CD14-positive monocyte (primary cell): ENCODE results near the gene ARMC9. TPM values are rescaled to one million over a fixed set of nuclear protein-coding genes. Genes with fewer than 3 reads are reported as not detected.
"Not testable (repeated sequence)": the region's sequence is repeated elsewhere in the genome, so short reads cannot be mapped to it uniquely, and the experiment has no call there.

Experiments
- DNase-seq, 3 donors: peaks; one replicate each; pipeline ENCODE4 v3.0.0-alpha.2; 2011 to 2022
- H2AFZ ChIP-seq: 2 replicates; pipeline ENCODE4 v1.6.0; 2012; ENCODE audit warnings: mild to moderate bottlenecking, low read depth, low read length, inconsistent platforms; ENCODE audit not compliant: insufficient read depth, poor library complexity, severe bottlenecking
- H3K27ac ChIP-seq, 2 donors: 1 replicate in 1 of 2; 2 replicates in 1 of 2; pipeline ENCODE4 v1.5.1; 2012 to 2013; ENCODE audit warnings: low read length in 2 of 2, control low read depth in 1 of 2, inconsistent platforms in 1 of 2, low read depth in 1 of 2, mild to moderate bottlenecking in 1 of 2
- H3K27me3 ChIP-seq, 2 donors: one replicate each; pipeline versions ENCODE4 v1.6.0 to v1.6.1; 2011 to 2013; ENCODE audit warnings: low read length in 2 of 2; ENCODE audit not compliant: control insufficient read depth in 2 of 2, insufficient read depth in 2 of 2
- H3K36me3 ChIP-seq, 2 donors: replicated peaks in 1 of 2; 1 replicate in 1 of 2; 2 replicates in 1 of 2; pipeline versions ENCODE4 v1.5.1 to v1.6.1; 2012 to 2013; ENCODE audit warnings: low read length in 2 of 2, control low read depth in 1 of 2, inconsistent platforms in 1 of 2, mild to moderate bottlenecking in 1 of 2; ENCODE audit not compliant: insufficient read depth in 2 of 2, control insufficient read depth in 1 of 2
- H3K4me1 ChIP-seq, 2 donors: 1 replicate in 1 of 2; 2 replicates in 1 of 2; pipeline versions ENCODE4 v1.5.1 to v1.6.1; 2012 to 2013; ENCODE audit warnings: low read length in 2 of 2, control low read depth in 1 of 2, inconsistent platforms in 1 of 2, mild to moderate bottlenecking in 1 of 2, moderate library complexity in 1 of 2; ENCODE audit not compliant: insufficient read depth in 2 of 2, control insufficient read depth in 1 of 2
- H3K4me2 ChIP-seq: replicated peaks from 2 replicates; pipeline ENCODE3; 2012; ENCODE audit warnings: low read length, moderate library complexity, mild to moderate bottlenecking; ENCODE audit not compliant: poor library complexity, severe bottlenecking; ENCODE audit errors: extremely low read depth
- H3K4me3 ChIP-seq, 3 experiments: fragments of 200-600 bp in 1 of 3; sonication (generic) in 1 of 3; replicated peaks in 1 of 3; 1 replicate in 2 of 3; 2 replicates in 1 of 3; pipeline ENCODE4 v1.5.1; 2011 to 2013; ENCODE audit warnings: low read length in 3 of 3, mild to moderate bottlenecking in 3 of 3, control low read depth in 2 of 3, low read depth in 2 of 3, inconsistent platforms in 1 of 3, moderate library complexity in 1 of 3
- H3K79me2 ChIP-seq: 2 replicates; pipeline ENCODE4 v1.6.0; 2012; ENCODE audit warnings: mild to moderate bottlenecking, control low read depth, inconsistent platforms, low read length, moderate library complexity; ENCODE audit not compliant: insufficient read depth
- H3K9ac ChIP-seq: 2 replicates; pipeline ENCODE4 v1.6.0; 2017; ENCODE audit warnings: low read length, mild to moderate bottlenecking; ENCODE audit not compliant: insufficient read depth, poor library complexity, severe bottlenecking
- H3K9me3 ChIP-seq, 2 donors: replicated peaks in 1 of 2; 1 replicate in 1 of 2; 2 replicates in 1 of 2; pipeline versions ENCODE4 v1.5.1 to v1.6.1; 2012 to 2013; ENCODE audit warnings: low read length in 2 of 2, control low read depth in 1 of 2; ENCODE audit not compliant: control insufficient read depth in 1 of 2, insufficient read depth in 1 of 2
- H4K20me1 ChIP-seq: 2 replicates; pipeline ENCODE4 v1.6.0; 2012; ENCODE audit warnings: mild to moderate bottlenecking, low read length, control low read depth, moderate library complexity; ENCODE audit not compliant: insufficient read depth
- H3K27ac Mint-ChIP-seq, 7 donors: one replicate each; pipeline ENCODE4 v1.8.0; 2020; ENCODE audit warnings: mild to moderate bottlenecking in 7 of 7, mixed read lengths in 7 of 7, moderate library complexity in 6 of 7, inconsistent platforms in 2 of 7
- H3K27me3 Mint-ChIP-seq, 3 donors: one replicate each; pipeline ENCODE4 v1.8.0; 2021 to 2022; ENCODE audit warnings: low read depth in 3 of 3, mild to moderate bottlenecking in 3 of 3, mixed read lengths in 3 of 3, moderate library complexity in 3 of 3, inconsistent platforms in 1 of 3
- H3K36me3 Mint-ChIP-seq, 2 donors: one replicate each; pipeline ENCODE4 v1.8.0; 2020; ENCODE audit warnings: mixed read lengths in 2 of 2, inconsistent platforms in 1 of 2, mild to moderate bottlenecking in 1 of 2
- H3K4me1 Mint-ChIP-seq: one replicate; pipeline ENCODE4 v1.8.0; 2020; ENCODE audit warnings: mild to moderate bottlenecking, mixed read lengths
- H3K4me3 Mint-ChIP-seq, 2 donors: one replicate each; pipeline ENCODE4 v1.8.0; 2020; ENCODE audit warnings: mild to moderate bottlenecking in 2 of 2, mixed read lengths in 2 of 2, moderate library complexity in 1 of 2
- H3K9me3 Mint-ChIP-seq, 7 donors: one replicate each; pipeline ENCODE4 v1.8.0; 2020 to 2022; ENCODE audit warnings: mixed read lengths in 7 of 7, mild to moderate bottlenecking in 6 of 7, moderate library complexity in 6 of 7, inconsistent platforms in 2 of 7
- CTCF ChIP-seq: fragments of 200-600 bp; IDR thresholded peaks from one replicate; pipeline ENCODE4 v1.8.0; 2022; ENCODE audit warnings: antibody characterized with exemption, mild to moderate bottlenecking
- WGBS: methylation state at CpG from one replicate; pipeline ENCODE4 v1.1.5; 2013; ENCODE audit warnings: missing lambda C conversion rate; ENCODE audit not compliant: insufficient coverage; 5-methylcytosine and 5-hydroxymethylcytosine counted together
- intact Hi-C, 2 donors: fragments of 100-400 bp; cut with micrococcal nuclease; formaldehyde crosslinking; loops; one replicate each; pipeline versions ENCODE4 v1.15.0 to v1.15.1; 2023
- polyA plus RNA-seq, 3 donors: library from polyadenylated mRNA; depleted of rRNA in 1 of 3; unstranded in 2 of 3; stranded (reverse) in 1 of 3; fragments of 300-500 nt in 2 of 3; fragments of >200 nt in 1 of 3; fragmentation: Illumina TruSeq in 2 of 3; gene quantifications; 1 replicate in 2 of 3; 2 replicates in 1 of 3; pipeline ENCODE4 v1.2.3, GENCODE V29; 2012 to 2021

The ARMC9 gene
- polyA plus RNA-seq, 3 donors: 0.07 to 0.27 TPM; not detected in 1

- no peak overlapping the region for H3K27ac Mint-ChIP-seq
- H3K4me3 ChIP-seq: no peak overlapping the region
- intact Hi-C loops: no loop called here
- H3K27me3 ChIP-seq: no peaks in the 10 kb centered on the region
- no peaks in the 10 kb centered on the region for H3K9me3 ChIP-seq
- no peak for TF ChIP-seq CTCF
- peaks cover 4 to 8% of the 10 kb centered on the region in 2 donors for H3K4me1 ChIP-seq
- no peak overlapping the region for H3K27ac ChIP-seq
- H3K9ac ChIP-seq: no peak overlapping the region
- no peak overlapping the region for H2AFZ ChIP-seq
- H3K4me1 Mint-ChIP-seq: peaks cover 16% of the 10 kb centered on the region
- H3K36me3 Mint-ChIP-seq: peaks cover 0 to 2% of the 10 kb centered on the region in 2 donors
- no peak overlapping the region for H3K4me2 ChIP-seq
- no peaks in the 10 kb centered on the region for H3K79me2 ChIP-seq
- peaks cover 0 to 2% (median 2%) of the 10 kb centered on the region in 3 donors for H3K27me3 Mint-ChIP-seq
- no peaks in the 10 kb centered on the region for H3K36me3 ChIP-seq
- no peak overlapping the region for H3K4me3 Mint-ChIP-seq
- no peak for DNase-seq
- WGBS: 100% methylated on average over 2 of the region's 2 CpGs
- no peaks in the 10 kb centered on the region for H4K20me1 ChIP-seq
- H3K9me3 Mint-ChIP-seq: no peaks in the 10 kb centered on the region
Observed at GRCh38 chr2:231374771-231375170, 176.3 kb downstream of the ARMC9 start.

GRCh38 chr2:231375994-231376615, 177.7 kb downstream of the ARMC9 start:
- H3K9ac ChIP-seq, H3K4me3 ChIP-seq, H3K36me3 ChIP-seq, DNase-seq, H3K4me1 ChIP-seq, intact Hi-C loops, H3K4me2 ChIP-seq, H3K9me3 Mint-ChIP-seq, H3K4me3 Mint-ChIP-seq, H3K79me2 ChIP-seq, H3K27me3 ChIP-seq, H3K36me3 Mint-ChIP-seq, H3K27me3 Mint-ChIP-seq, H3K9me3 ChIP-seq, H2AFZ ChIP-seq, H4K20me1 ChIP-seq, H3K27ac Mint-ChIP-seq, H3K27ac ChIP-seq: not testable (repeated sequence)
- WGBS: 100% methylated on average over 1 of the region's 11 CpGs
- H3K4me1 Mint-ChIP-seq: peaks cover 13% of the 10 kb centered on the region
